ENCODE data around the gene TMEM51.

DNA sequence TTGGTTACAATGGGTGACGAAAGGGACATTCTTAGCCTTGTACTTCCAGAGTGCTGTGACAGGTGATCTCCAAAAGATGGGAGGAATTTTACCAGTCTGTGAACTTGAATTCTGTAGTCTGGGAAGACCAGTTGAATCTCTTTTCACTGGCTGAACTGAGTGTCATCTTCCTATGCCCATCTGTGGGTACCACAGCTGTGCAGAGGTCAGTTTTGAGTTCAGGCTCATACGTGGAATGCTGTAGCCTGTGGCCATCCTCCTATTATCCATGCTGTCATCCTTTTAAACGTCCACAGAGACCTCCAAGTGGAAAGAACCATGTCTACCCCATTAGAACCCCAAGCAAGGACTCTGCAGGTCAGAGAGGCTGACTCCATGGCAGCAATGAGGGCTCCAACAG lies 32.1 kb downstream of the TMEM51 start:
- TF ChIP-seq CTCF (IDR thresholded peaks at IDR 0.05 in 8 of 11, conservative IDR thresholded peaks at IDR 0.05 in 3 of 11) (no peak), POLR2A (IDR thresholded peaks at IDR 0.05) (no peak), POLR2AphosphoS5 (IDR thresholded peaks at IDR 0.05) (no peak)

All from spleen (tissue), 7 donors.